COR-L47 (cell line): Measurements from ENCODE around the gene LMF1.

Experiments
- DNase-seq: peaks from one replicate; lab custom pipeline; 2025; lab: John Stamatoyannopoulos, UW

LMF1 gene

GRCh38 chr16:879461-879861 lies 91.3 kb downstream of the LMF1 start:
- no peak for DNase-seq

- DNase-seq: no peak
Measured at GRCh38 chr16:878886-879285, 91.9 kb downstream of the LMF1 start.

- peak; percentile 37 for DNase-seq
Measured at GRCh38 chr16:878072-878784, 92.6 kb downstream of the LMF1 start.

- no peak for DNase-seq
Measured at GRCh38 chr16:877242-878071, 93.3 kb downstream of the LMF1 start.

- DNase-seq: no peak
Measured at GRCh38 chr16:876523-877241, 94.1 kb downstream of the LMF1 start.

GRCh38 chr16:876041-876335 lies 94.8 kb downstream of the LMF1 start:
- DNase-seq: no peak

GRCh38 chr16:875182-876040 lies 95.4 kb downstream of the LMF1 start:
- no peak for DNase-seq

- no peak for DNase-seq
Measured at GRCh38 chr16:874366-875181, 96.2 kb downstream of the LMF1 start.

- DNase-seq: no peak
Measured at GRCh38 chr16:873889-874288, 96.9 kb downstream of the LMF1 start.

- no peak for DNase-seq
Measured at GRCh38 chr16:873243-873661, 97.5 kb downstream of the LMF1 start.

- no peak for DNase-seq
Measured at GRCh38 chr16:872436-873242, 98.1 kb downstream of the LMF1 start.

GRCh38 chr16:871562-872345 lies 99.0 kb downstream of the LMF1 start:
- no peak for DNase-seq

GRCh38 chr16:870856-871561 lies 99.8 kb downstream of the LMF1 start:
- DNase-seq: no peak

GRCh38 chr16:869823-870641 lies 100.8 kb downstream of the LMF1 start:
- no peak for DNase-seq

GRCh38 chr16:868846-869822 lies 101.7 kb downstream of the LMF1 start:
- DNase-seq: no peak

- no peak for DNase-seq
Measured at GRCh38 chr16:868386-868755, 102.4 kb downstream of the LMF1 start.
